IMR-90 (cell line): ENCODE results near the gene SIK3. TPM values are rescaled to one million over a fixed set of nuclear protein-coding genes. Genes with fewer than 3 reads are reported as not detected.

Experiments
- ATAC-seq: fragments of 200-7000 bp; cut with Tn5 transposase; 2 replicates; pipeline ENCODE4 v1.9.1; 2020; ENCODE audit warnings: low read depth, mild to moderate bottlenecking, moderate library complexity
- BruUV-seq: library from RNA; stranded (reverse); fragments of 400-500 nt; replicated peaks from 2 replicates; lab custom pipeline; 2021; lab: Mats Ljungman, UMichigan
- CTCF ChIA-PET: fragments of 300-600 bp; formaldehyde crosslinking; extraction: SDS; loops from one replicate; lab custom pipeline; 2021; ENCODE audit warnings: antibody characterized with exemption; lab: Yijun Ruan, JAX
- POLR2A ChIA-PET: fragments of 300-600 bp; sonication (Branson Sonifier 250); formaldehyde crosslinking; loops from one replicate; lab custom pipeline; 2022; ENCODE audit warnings: antibody characterized with exemption; ENCODE audit not compliant: unreplicated experiment; lab: Charles Lee
- DNase-seq: peaks from one replicate; pipeline ENCODE4 v3.0.0; 2013
- H2AFZ ChIP-seq: replicated peaks from 2 replicates; pipeline ENCODE3; 2013; ENCODE audit warnings: low read length, mild to moderate bottlenecking; ENCODE audit not compliant: poor library complexity
- H2AK5ac ChIP-seq: 2 replicates; pipeline ENCODE4 v1.6.1; 2013; ENCODE audit warnings: low read depth, low read length, inconsistent platforms
- H2AK9ac ChIP-seq: replicated peaks from 2 replicates; pipeline ENCODE3; 2013; ENCODE audit warnings: mild to moderate bottlenecking, low read depth, low read length, moderate library complexity; ENCODE audit not compliant: poor library complexity
- H2BK120ac ChIP-seq: 2 replicates; pipeline ENCODE4 v1.6.1; 2013; ENCODE audit warnings: low read depth, low read length, inconsistent platforms
- H2BK15ac ChIP-seq: 3 replicates; pipeline ENCODE4 v1.6.1; 2013; ENCODE audit warnings: low read depth, low read length, inconsistent platforms
- H2BK20ac ChIP-seq: 2 replicates; pipeline ENCODE4 v1.6.1; 2013; ENCODE audit warnings: low read depth, mild to moderate bottlenecking, inconsistent platforms, low read length, moderate library complexity
- H2BK5ac ChIP-seq: 2 replicates; pipeline ENCODE4 v1.6.1; 2013; ENCODE audit warnings: mild to moderate bottlenecking, low read depth, low read length, inconsistent platforms; ENCODE audit not compliant: poor library complexity, severe bottlenecking
- H3K14ac ChIP-seq: replicated peaks from 2 replicates; pipeline ENCODE4 v1.6.1; 2013; ENCODE audit warnings: low read depth, low read length, inconsistent platforms
- H3K18ac ChIP-seq: 2 replicates; pipeline ENCODE4 v1.6.1; 2013; ENCODE audit warnings: low read depth, low read length, control low read depth
- H3K23ac ChIP-seq: 2 replicates; pipeline ENCODE4 v1.6.1; 2013; ENCODE audit warnings: low read depth, low read length, inconsistent platforms
- H3K27ac ChIP-seq: 2 replicates; pipeline ENCODE4 v1.5.1; 2013; ENCODE audit warnings: mild to moderate bottlenecking, control low read depth, low read length; ENCODE audit not compliant: insufficient read depth
- H3K27me3 ChIP-seq: 2 replicates; pipeline ENCODE4 v1.6.1; 2013; ENCODE audit warnings: low read length; ENCODE audit not compliant: control insufficient read depth, insufficient read depth
- H3K36me3 ChIP-seq: 2 replicates; pipeline ENCODE4 v1.6.1; 2013; ENCODE audit warnings: low read length, mixed read lengths; ENCODE audit not compliant: control insufficient read depth, insufficient read depth
- H3K4ac ChIP-seq: 2 replicates; pipeline ENCODE4 v1.6.1; 2013; ENCODE audit warnings: low read depth, low read length, inconsistent platforms
- H3K4me1 ChIP-seq: 2 replicates; pipeline ENCODE4 v1.6.1; 2013; ENCODE audit warnings: low read length, mixed read lengths; ENCODE audit not compliant: control insufficient read depth, insufficient read depth
- H3K4me2 ChIP-seq: 2 replicates; pipeline ENCODE4 v1.6.1; 2013; ENCODE audit warnings: low read depth, mild to moderate bottlenecking, control low read depth, low read length, moderate library complexity
- H3K4me3 ChIP-seq: 2 replicates; pipeline ENCODE4 v1.5.1; 2013; ENCODE audit warnings: low read depth, mild to moderate bottlenecking, control low read depth, low read length, moderate library complexity; ENCODE audit not compliant: insufficient read depth
- H3K56ac ChIP-seq: 2 replicates; pipeline ENCODE4 v1.6.1; 2013; ENCODE audit warnings: low read length, inconsistent platforms; ENCODE audit not compliant: insufficient read depth; ENCODE audit errors: extremely low read depth
- H3K79me1 ChIP-seq, 2 experiments: 2 replicates each; pipeline ENCODE4 v1.6.1; 2013; ENCODE audit warnings: low read length in 2 of 2, inconsistent platforms in 1 of 2, low read depth in 1 of 2
- H3K9ac ChIP-seq: 2 replicates; pipeline ENCODE4 v1.6.1; 2013; ENCODE audit warnings: low read depth, low read length, control low read depth
- H3K9me1 ChIP-seq: 2 replicates; pipeline ENCODE4 v1.6.1; 2013; ENCODE audit warnings: low read length, inconsistent platforms; ENCODE audit not compliant: insufficient read depth
- H3K9me3 ChIP-seq: 2 replicates; pipeline ENCODE4 v1.6.1; 2013; ENCODE audit warnings: low read length; ENCODE audit not compliant: control insufficient read depth, insufficient read depth
- H4K20me1 ChIP-seq: 2 replicates; pipeline ENCODE4 v1.6.1; 2013; ENCODE audit warnings: low read length, inconsistent platforms; ENCODE audit not compliant: insufficient read depth
- H4K5ac ChIP-seq: 2 replicates; pipeline ENCODE4 v1.6.1; 2013; ENCODE audit warnings: mild to moderate bottlenecking, low read depth, low read length, control low read depth
- H4K8ac ChIP-seq, 2 experiments: 2 replicates each; pipeline ENCODE4 v1.6.1; 2013; ENCODE audit warnings: low read depth in 2 of 2, low read length in 2 of 2, control low read depth in 1 of 2, inconsistent platforms in 1 of 2
- H4K91ac ChIP-seq: 2 replicates; pipeline ENCODE4 v1.6.1; 2013; ENCODE audit warnings: low read depth, low read length, inconsistent platforms; ENCODE audit not compliant: insufficient read depth
- BHLHE40 ChIP-seq: fragments of 150-350 bp; IDR thresholded peaks from 2 replicates; pipeline ENCODE4 v1.6.1; 2016; ENCODE audit warnings: mild to moderate bottlenecking, low read depth, low read length
- CEBPB ChIP-seq: IDR thresholded peaks from 2 replicates; pipeline ENCODE4 v1.6.1; 2012; ENCODE audit warnings: low read depth, low read length, improper control_type of control experiment
- CTCF ChIP-seq: conservative IDR thresholded peaks from 2 replicates; pipeline ENCODE4 v1.5.1; 2012; ENCODE audit warnings: mild to moderate bottlenecking, low read depth, low read length, improper control_type of control experiment
- FOS ChIP-seq: fragments of 150-350 bp; IDR thresholded peaks from 2 replicates; pipeline ENCODE4 v1.6.1; 2016; ENCODE audit warnings: low read depth, low read length
- MAFK ChIP-seq: IDR thresholded peaks from 2 replicates; pipeline ENCODE4 v1.6.1; 2012; ENCODE audit warnings: low read depth, low read length, improper control_type of control experiment
- MAZ ChIP-seq: IDR thresholded peaks from 2 replicates; pipeline ENCODE4 v1.6.1; 2012; ENCODE audit warnings: low read depth, mild to moderate bottlenecking, low read length, improper control_type of control experiment, moderate library complexity, borderline replicate concordance
- MXI1 ChIP-seq: IDR thresholded peaks from 2 replicates; pipeline ENCODE4 v1.6.1; 2012; ENCODE audit warnings: low read depth, mild to moderate bottlenecking, low read length, moderate library complexity, borderline replicate concordance
- NFE2L2 ChIP-seq: fragments of 150-350 bp; IDR thresholded peaks from 2 replicates; pipeline ENCODE4 v1.6.1; 2016; ENCODE audit warnings: low read depth, mild to moderate bottlenecking, low read length
- POLR2A ChIP-seq: IDR thresholded peaks from 2 replicates; pipeline ENCODE4 v1.6.1; 2012; ENCODE audit warnings: mild to moderate bottlenecking, low read depth, low read length
- RAD21 ChIP-seq: IDR thresholded peaks from 2 replicates; pipeline ENCODE4 v1.6.1; 2012; ENCODE audit warnings: low read length, improper control_type of control experiment
- RCOR1 ChIP-seq: IDR thresholded peaks from 2 replicates; pipeline ENCODE4 v1.6.1; 2012; ENCODE audit warnings: mild to moderate bottlenecking, low read length, improper control_type of control experiment; ENCODE audit not compliant: insufficient replicate concordance
- RFX5 ChIP-seq: IDR thresholded peaks from 2 replicates; pipeline ENCODE4 v1.8.0; 2012; ENCODE audit warnings: low read depth, mild to moderate bottlenecking, low read length, moderate library complexity
- SMC3 ChIP-seq: fragments of 150-350 bp; IDR thresholded peaks from 2 replicates; pipeline ENCODE4 v1.6.1; 2016; ENCODE audit warnings: low read depth, mild to moderate bottlenecking, antibody characterized with exemption, low read length, moderate library complexity
- USF2 ChIP-seq: fragments of 150-350 bp; IDR thresholded peaks from 2 replicates; pipeline ENCODE4 v1.6.1; 2017; ENCODE audit warnings: mild to moderate bottlenecking, antibody characterized with exemption, low read length, low read depth
- WGBS, 2 experiments: methylation state at CpG; one replicate each; pipeline versions ENCODE4 v1.1.5 to v1.1.7; 2013; ENCODE audit warnings: missing lambda C conversion rate in 2 of 2; ENCODE audit not compliant: insufficient read length in 1 of 2; ENCODE audit errors: extremely low coverage in 2 of 2; 5-methylcytosine and 5-hydroxymethylcytosine counted together
- dilution Hi-C: fragments of 300-500 bp; cut with HindIII; formaldehyde crosslinking; loops from one replicate; pipeline ENCODE4 v1.14.3; 2018; ENCODE audit warnings: low sequenced_read_pairs; ENCODE audit not compliant: unreplicated experiment
- in situ Hi-C: fragments of 300-500 bp; cut with MboI; formaldehyde crosslinking; loops from 3 replicates; pipeline ENCODE4 v1.14.3; 2019; ENCODE audit warnings: low sequenced_read_pairs, inconsistent platforms, mixed read lengths
- intact Hi-C: fragments of 100-400 bp; cut with micrococcal nuclease; formaldehyde crosslinking; loops from 2 replicates; pipeline ENCODE4 v1.10.0; 2022
- polyA plus RNA-seq, 3 experiments: library from polyadenylated mRNA; depleted of rRNA; stranded (reverse); fragments of >200 nt; gene quantifications; 2 replicates each; pipeline ENCODE4 v1.2.3, GENCODE V29; 2012; ENCODE audit warnings: low replicate concordance in 1 of 3
- total RNA-seq: library from RNA; depleted of rRNA; stranded (reverse); fragments of >200 nt; gene quantifications from 2 replicates; pipeline ENCODE4 v1.2.3, GENCODE V29; 2012
- TF ChIP-seq, protein P1 (sequence below): fragments of 150-350 bp; IDR thresholded peaks from 2 replicates; pipeline ENCODE4 v1.6.1; 2016; ENCODE audit warnings: low read depth, mild to moderate bottlenecking, low read length, moderate library complexity, borderline replicate concordance

SIK3 gene
- total and polyA plus RNA-seq, 2 of the 4 experiments (the other 2 are of a cell fraction) = 8.2 to 9.1 TPM

- Histone ChIP-seq H2AK5ac (no peak overlapping the region), H3K27me3 (no peaks in the 10 kb centered on the region), H3K14ac (no peak overlapping the region), H2BK20ac (no peak overlapping the region), H3K79me1 (peaks cover 0 to 5% of the 10 kb centered on the region in 2 experiments; a peak in 2 of 4 replicates), H3K4me2 (no peak overlapping the region), H3K9me1 (peaks cover 2% of the 10 kb centered on the region; the same call in 1 of the 2 replicates), H3K36me3 (0 out of 2 replicates have a peak, but pooled peaks cover 1% of the 10 kb centered on the region), H2AFZ (no peak overlapping the region), H4K5ac (no peak overlapping the region), H3K27ac (no peak overlapping the region), H3K9me3 (peaks cover 4% of the 10 kb centered on the region; the same call in 1 of the 2 replicates), H4K20me1 (no peaks in the 10 kb centered on the region), H2BK120ac (no peak overlapping the region), H3K56ac (no peak overlapping the region), H3K18ac (no peak overlapping the region), H2BK5ac (no peak overlapping the region), H3K9ac (no peak overlapping the region), H3K23ac (no peak overlapping the region), H2BK15ac (no peak overlapping the region), H2AK9ac (no peak overlapping the region), H4K8ac (no peak overlapping the region), H3K4ac (no peak overlapping the region), H3K4me1 (no peaks in the 10 kb centered on the region), H3K4me3 (no peak overlapping the region), H4K91ac (no peak overlapping the region)
- CTCF ChIA-PET = interaction anchor here (0.6 kb wide), 1 partner anchor 49 kb away, joined by 3 read pairs; no protein-coding TSS in a partner anchor
- no TSS peak for BruUV-seq
- no peak for ATAC-seq
- POLR2A ChIA-PET = no interaction called here
- WGBS, 2 experiments = no CpG with 5 or more reads among the region's 2 CpGs
- DNase-seq = no peak
- in situ Hi-C loops = no loop called here
- dilution Hi-C loops = no loop called here
- intact Hi-C loops = no loop called here
- TF ChIP-seq SMC3 (no peak), MAFK (no peak), RFX5 (no peak), RAD21 (no peak), NFE2L2 (no peak), RCOR1 (no peak), MXI1 (no peak), USF2 (no peak), CTCF (no peak), FOS (no peak), POLR2A (no peak), MAZ (no peak), CEBPB (no peak), BHLHE40 (no peak)
- TF ChIP-seq, protein P1, sequence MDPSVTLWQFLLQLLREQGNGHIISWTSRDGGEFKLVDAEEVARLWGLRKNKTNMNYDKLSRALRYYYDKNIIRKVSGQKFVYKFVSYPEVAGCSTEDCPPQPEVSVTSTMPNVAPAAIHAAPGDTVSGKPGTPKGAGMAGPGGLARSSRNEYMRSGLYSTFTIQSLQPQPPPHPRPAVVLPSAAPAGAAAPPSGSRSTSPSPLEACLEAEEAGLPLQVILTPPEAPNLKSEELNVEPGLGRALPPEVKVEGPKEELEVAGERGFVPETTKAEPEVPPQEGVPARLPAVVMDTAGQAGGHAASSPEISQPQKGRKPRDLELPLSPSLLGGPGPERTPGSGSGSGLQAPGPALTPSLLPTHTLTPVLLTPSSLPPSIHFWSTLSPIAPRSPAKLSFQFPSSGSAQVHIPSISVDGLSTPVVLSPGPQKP = no peak
Measured at GRCh38 chr11:116901964-116902688, 196.1 kb downstream of the SIK3 start.
